ENCODE measurements around the gene CNTN4. TPM values are rescaled to one million over a fixed set of nuclear protein-coding genes. Genes with fewer than 3 reads are reported as not detected.

CNTN4 gene
- total and polyA plus RNA-seq, 2 experiments from 2014 or later: 0.91 to 4.0 TPM

- no peak for TF ChIP-seq ZNF462 (CRISPR knock-in tag; IDR thresholded peaks at IDR 0.05)
- no peak for TF ChIP-seq EZH2phosphoT487 (IDR thresholded peaks at IDR 0.05; ENCODE audit: unreplicated experiment)
- no peak for TF ChIP-seq EZH2 (IDR thresholded peaks at IDR 0.05; ENCODE audit: low read depth, unreplicated experiment)
- no peak for TF ChIP-seq CTCF (conservative IDR thresholded peaks at IDR 0.05; ENCODE audit: low read depth in 2 of 2)
- no peak for TF ChIP-seq JUNB (IDR thresholded peaks at IDR 0.05; ENCODE audit: unreplicated experiment)
- TF ChIP-seq ZNF331 (CRISPR knock-in tag; IDR thresholded peaks at IDR 0.05; ENCODE audit: low read depth): no peak
Measured at GRCh38 chr3:2477620-2478019, 379.0 kb downstream of the CNTN4 start (continued).

Measured in GM23338 (cell line).